GM21360 (cell line): ENCODE measurements around the gene PEAK1.
"Not testable (repeated sequence)": the region's sequence is repeated elsewhere in the genome, so short reads cannot be mapped to it uniquely, and the experiment has no call there.

Experiments used
- ATAC-seq: cut with Tn5 transposase; IDR thresholded peaks from one replicate; pipeline ENCODE4 v1.9.1; 2021; ENCODE audit warnings: mild to moderate bottlenecking, moderate library complexity; ENCODE audit not compliant: unreplicated experiment

The PEAK1 gene

DNA sequence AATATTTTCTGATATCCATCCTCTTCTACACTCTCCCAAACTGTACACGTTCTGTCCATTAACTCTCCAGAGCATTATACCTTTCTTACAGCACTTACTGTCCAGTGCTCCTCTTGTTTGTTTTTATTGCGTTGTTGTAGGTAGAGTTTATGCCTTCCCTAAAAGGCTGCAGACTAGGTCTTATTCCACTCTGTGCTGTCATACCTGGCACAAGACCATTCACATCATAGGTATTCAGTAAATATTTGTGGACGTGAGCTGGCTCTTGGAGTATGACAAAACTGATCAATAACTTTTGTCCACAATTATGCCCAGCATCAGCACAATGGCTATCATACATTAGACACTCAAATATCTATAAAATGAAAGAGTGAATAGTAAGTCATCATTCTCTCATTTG, 5.2 kb upstream of the PEAK1 start:
- no peak for ATAC-seq

DNA sequence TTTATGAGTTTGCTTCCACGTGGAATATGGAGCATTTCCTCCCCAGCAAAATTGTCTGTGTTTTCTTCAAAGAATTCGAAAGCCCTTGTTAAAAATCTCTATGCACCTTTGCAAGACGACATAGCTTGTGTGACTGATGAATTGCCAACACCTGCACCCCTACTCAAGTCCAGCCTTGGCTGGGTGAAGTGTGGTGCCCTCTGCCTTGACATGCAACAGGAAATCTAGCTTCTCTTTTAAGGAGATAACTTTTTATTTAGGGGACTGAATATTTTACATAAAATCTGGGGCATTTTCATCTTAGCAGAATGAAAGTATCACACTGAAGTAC, 1.4 kb upstream of the PEAK1 start:
- no peak for ATAC-seq

- peak; percentile 16 for ATAC-seq
Observed at GRCh38 chr15:77420610-77421369, 886 bp upstream of the PEAK1 start, which contains the start of gene HMG20A. Gene HMG20A, plus strand, starts transcription at chr15:77420888. Its CDS starts 37,520 bp downstream, at chr15:77458408.

- ATAC-seq, result peak; percentile 24
Observed at GRCh38 chr15:77418966-77419835, 703 bp downstream of the PEAK1 start.

GRCh38 chr15:77418391-77418965, 1.4 kb downstream of the PEAK1 start:
- ATAC-seq, result no peak

- ATAC-seq, result no peak
Observed at GRCh38 chr15:77417602-77418001, 2.3 kb downstream of the PEAK1 start.

DNA sequence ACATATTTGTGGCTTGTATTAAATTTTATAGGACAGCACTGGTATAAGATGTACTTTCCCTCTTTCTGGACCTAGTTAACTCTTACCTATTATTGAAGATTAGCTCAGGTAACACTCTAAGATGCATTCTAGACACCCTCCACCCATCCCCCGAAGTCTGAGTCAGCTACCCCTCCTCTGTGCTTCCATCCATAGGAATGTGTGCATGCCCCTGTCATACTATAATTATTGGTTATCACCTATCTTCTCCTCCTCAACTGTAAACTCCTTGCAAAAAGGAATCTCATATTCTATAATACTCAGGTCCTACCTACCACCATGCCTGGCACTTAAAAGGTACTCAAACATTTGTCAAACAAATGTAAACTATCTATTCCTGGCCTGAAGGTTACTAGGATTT, 3.0 kb downstream of the PEAK1 start:
- ATAC-seq, result no peak

DNA sequence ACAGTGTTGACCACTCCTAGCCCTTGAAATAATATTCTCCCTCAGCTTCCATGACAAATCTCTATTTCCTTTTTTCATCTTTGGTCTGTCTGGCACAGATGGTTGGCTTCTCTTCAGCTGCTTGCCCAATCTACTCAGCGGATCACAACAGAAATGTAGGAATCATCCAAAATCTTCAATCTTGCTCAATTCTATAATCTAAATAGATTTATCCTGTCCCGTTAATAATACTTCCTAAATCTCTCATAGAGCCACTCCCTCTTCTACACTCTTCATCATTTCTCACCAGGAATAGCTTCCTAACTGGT, 3.8 kb downstream of the PEAK1 start:
- no peak for ATAC-seq

GRCh38 chr15:77415450-77416147, 4.3 kb downstream of the PEAK1 start:
- ATAC-seq, result no peak

GRCh38 chr15:77414789-77415442, 5.0 kb downstream of the PEAK1 start:
- no peak for ATAC-seq

DNA sequence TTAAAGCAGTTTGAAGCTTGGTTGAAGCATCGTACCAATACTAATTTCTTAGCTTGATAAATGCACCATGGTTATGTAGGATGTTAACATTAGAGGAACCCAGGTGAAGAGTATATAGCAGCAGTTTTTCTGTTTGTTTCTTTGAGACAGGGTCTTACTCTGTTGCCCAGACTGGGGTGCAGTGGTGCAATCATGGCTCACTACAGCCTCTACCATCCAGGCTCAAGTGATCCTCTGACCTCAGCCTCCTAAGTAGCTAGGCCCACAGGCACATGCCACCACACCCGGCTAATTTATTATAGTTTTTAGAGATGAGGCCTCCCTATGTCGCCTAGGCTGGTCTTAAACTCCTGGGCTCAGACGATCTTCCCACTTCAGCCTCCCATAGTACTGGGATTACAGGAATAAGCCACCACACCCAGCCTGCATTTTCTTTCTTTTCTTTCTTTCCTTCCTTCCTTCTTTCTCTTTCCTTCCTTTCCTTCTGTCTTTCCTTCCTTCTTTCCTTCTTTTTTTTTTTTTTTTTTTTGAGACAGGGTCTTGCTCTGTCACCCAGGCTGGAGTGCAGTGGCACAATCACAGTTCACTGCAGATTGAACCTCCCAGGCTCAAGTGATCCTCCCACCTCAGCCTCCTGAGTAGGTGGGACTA, 6.1 kb downstream of the PEAK1 start:
- no peak for ATAC-seq

DNA sequence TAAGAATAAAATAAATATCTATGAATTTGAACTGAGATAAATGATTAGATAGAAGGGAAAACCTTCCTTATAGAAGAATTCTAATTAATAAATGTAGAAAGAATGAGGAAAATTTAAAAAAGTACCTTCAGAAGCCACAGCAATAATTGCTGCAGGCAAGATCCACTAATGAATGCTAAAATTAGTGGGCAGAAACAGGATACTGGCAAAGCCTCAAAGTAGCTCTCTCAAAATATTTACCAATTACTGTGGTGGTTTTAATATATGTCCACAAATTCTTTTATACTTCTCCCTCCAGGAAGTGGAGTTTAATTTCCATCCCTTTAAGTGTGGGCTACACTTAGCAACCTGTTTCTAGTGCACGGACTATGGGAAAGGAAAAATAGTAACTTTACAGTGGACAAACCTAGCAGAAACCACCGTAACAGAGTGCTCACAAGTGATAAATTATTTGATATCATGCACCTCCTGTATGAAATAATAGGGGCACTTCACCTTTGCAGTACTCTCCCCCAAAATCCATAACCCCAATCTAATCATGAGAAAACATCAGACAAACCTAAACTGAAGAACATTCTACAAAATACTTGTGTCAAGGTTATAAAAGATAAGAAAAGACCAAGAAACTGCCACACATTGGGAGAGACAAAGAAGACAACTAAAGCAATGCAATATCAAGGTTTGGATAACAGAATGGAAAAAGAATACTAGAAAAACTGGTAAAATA, 6.8 kb downstream of the PEAK1 start:
- no peak for ATAC-seq

DNA sequence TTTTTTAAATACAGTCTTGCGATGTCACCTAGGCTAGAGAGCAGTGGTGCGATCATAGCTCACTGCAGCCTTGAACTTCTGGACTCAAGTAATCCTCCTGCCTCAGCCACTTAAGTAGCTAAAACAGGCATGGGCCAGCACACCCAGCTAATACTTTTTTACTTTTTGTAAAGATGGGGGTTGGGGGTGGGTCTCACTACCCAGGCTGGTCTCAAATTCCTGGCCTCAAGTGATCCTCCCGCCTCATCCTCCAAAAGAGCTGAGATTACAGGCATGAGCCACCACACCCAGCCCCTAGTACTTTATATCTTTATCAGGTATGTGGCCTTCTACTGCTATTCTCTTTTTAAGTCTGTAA, 8.3 kb downstream of the PEAK1 start:
- ATAC-seq, result no peak

GRCh38 chr15:77410701-77411618, 8.9 kb downstream of the PEAK1 start:
- no peak for ATAC-seq

DNA sequence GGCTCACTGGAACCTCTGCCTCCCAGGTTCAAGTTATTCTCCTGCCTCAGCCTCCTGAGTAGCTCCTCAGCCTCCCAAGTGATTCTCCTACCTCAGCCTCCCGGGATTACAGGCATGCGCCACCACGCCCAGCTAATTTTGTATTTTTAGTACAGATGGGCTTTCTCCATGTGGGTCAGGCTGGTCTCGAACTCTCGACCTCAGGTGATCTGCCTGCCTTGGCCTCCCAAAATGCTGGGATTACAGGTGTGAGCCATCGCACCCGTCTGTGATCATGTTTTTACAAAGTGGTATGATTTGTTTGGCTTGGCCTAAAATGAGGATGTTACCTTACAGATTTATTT, 9.8 kb downstream of the PEAK1 start:
- ATAC-seq, result not testable (repeated sequence)

DNA sequence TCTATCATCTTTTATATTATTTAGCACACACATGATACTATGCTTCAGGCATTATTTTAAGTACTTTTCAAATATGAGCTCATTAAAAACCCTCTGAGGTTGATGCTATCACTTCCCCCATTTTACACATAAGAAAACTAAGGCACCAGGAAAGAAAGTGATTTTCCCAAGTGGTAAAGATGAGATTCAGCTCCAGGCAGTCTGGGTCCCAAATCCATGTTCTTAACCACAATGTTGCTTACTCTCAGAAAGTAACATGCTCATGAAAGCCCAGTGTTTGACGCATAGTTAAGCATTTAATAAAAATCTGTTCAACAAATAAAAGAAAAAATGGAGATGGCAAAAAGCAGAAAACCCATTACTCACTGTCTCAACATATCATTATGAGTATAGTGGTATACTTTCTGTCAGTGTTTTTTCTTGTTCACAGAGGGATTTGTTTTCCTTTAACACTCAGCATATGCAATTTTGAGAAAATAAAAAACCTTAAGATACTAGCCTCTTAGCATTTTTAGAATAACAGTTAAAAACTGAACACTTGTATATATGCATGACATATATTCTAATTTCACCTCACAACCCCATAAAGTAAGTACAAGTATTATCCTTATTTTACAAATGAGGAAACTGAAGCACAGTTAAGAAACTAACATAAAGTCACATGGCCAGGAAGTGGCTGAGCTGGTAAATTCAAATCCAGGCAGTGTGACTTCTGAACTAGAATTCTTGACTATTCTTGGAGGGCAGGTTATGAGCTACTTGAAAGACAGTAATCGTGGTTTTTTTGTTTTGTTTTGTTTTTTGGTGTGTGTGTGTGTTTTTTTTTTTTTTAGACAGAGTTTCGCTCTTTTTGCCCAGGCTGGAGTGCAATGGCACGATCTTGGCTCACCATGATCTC, 10.4 kb downstream of the PEAK1 start:
- ATAC-seq, result no peak

DNA sequence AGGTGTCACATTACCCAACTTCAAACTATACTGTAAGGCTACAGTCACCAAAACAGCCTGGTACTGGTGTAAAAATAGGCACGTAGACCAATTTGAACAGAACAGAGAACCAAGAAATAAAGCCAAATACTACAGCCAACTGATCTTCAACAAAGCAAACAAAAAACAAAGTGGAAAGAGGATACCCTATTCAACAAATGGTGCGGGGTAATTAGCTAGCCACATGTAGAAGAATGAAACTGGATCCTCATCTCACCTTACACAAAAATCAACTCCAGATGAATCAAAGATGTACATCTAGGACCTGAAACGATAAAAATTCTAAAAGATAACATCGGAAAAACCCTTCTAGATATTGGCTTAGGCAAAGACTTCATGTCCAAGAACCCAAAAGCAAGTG, 13.1 kb downstream of the PEAK1 start:
- no peak for ATAC-seq
